HEK293 (cell line): ENCODE measurements around the gene CLDN14.

Experiments used
- HOXD13 ChIP-seq: sonication (generic); formaldehyde crosslinking; IDR thresholded peaks from 2 replicates; pipeline ENCODE4 v1.8.0; 2022; ENCODE audit warnings: missing genetic modification reagents, borderline replicate concordance
- TF ChIP-seq, protein P1 (sequence below): fragments of 450-650 bp; formaldehyde crosslinking; IDR thresholded peaks from 2 replicates; pipeline ENCODE4 v1.5.1; 2016; ENCODE audit warnings: missing biosample characterization, missing genetic modification characterization

DNA sequence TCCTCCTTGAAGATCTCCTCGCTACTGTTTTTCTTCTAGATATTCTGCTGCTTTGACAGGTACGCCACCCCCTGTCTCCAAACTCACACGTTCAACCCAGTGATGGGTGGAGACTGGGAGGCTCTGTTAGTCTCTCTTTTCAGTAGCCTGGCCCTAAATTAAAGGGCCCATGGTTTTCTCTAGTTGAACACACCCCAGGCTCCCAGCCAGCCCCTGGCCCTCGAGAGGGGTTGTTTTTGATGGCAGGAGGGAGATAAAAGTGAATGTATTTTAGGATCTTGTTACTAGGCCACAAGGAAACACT lies 21.6 kb upstream of the CLDN14 start:
- TF ChIP-seq, protein P1, sequence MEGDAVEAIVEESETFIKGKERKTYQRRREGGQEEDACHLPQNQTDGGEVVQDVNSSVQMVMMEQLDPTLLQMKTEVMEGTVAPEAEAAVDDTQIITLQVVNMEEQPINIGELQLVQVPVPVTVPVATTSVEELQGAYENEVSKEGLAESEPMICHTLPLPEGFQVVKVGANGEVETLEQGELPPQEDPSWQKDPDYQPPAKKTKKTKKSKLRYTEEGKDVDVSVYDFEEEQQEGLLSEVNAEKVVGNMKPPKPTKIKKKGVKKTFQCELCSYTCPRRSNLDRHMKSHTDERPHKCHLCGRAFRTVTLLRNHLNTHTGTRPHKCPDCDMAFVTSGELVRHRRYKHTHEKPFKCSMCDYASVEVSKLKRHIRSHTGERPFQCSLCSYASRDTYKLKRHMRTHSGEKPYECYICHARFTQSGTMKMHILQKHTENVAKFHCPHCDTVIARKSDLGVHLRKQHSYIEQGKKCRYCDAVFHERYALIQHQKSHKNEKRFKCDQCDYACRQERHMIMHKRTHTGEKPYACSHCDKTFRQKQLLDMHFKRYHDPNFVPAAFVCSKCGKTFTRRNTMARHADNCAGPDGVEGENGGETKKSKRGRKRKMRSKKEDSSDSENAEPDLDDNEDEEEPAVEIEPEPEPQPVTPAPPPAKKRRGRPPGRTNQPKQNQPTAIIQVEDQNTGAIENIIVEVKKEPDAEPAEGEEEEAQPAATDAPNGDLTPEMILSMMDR (tag by site-specific recombination) = no peak
- no peak for TF ChIP-seq HOXD13
